Bronchial epithelial cell (primary cell): ENCODE results near the gene RTKN. TPM values are rescaled to one million over a fixed set of nuclear protein-coding genes. Genes with fewer than 3 reads are reported as not detected.

Experiments used
- DNase-seq: peaks from one replicate; pipeline ENCODE4 v3.0.0-alpha.2; 2010; ENCODE audit warnings: low read depth
- FAIRE-seq: peaks from 2 replicates; lab custom pipeline; 2011; peaks lifted over from hg19 to GRCh38; lab: Jason Lieb, UNC
- H3K27me3 ChIP-seq: 2 replicates; pipeline ENCODE4 v1.5.1; 2011; ENCODE audit warnings: low read length; ENCODE audit not compliant: control insufficient read depth, insufficient read depth
- H3K36me3 ChIP-seq: 2 replicates; pipeline ENCODE4 v1.5.1; 2011; ENCODE audit warnings: low read length; ENCODE audit not compliant: control insufficient read depth, insufficient read depth
- H3K4me3 ChIP-seq: 2 replicates; pipeline ENCODE4 v1.5.1; 2011; ENCODE audit warnings: mild to moderate bottlenecking, low read depth, low read length, control low read depth
- CTCF ChIP-seq: IDR thresholded peaks from 2 replicates; pipeline ENCODE4 v1.5.1; 2011; ENCODE audit warnings: mild to moderate bottlenecking, moderate library complexity, low read length, control low read depth, inconsistent platforms; ENCODE audit not compliant: insufficient read depth, severe bottlenecking
- total RNA-seq: library from RNA; depleted of rRNA; stranded (reverse); fragments of >200 nt; gene quantifications from 2 replicates; pipeline ENCODE4 v1.2.1, GENCODE V29; 2014

Gene RTKN
- total RNA-seq, 1 donor from 2014 or later = 22.1 TPM

GRCh38 chr2:74415762-74416395 is 25.9 kb downstream of the RTKN start:
- peak overlapping the region; percentile 18 for H3K4me3 ChIP-seq
- DNase-seq = no peak

GRCh38 chr2:74414881-74415761 is 26.6 kb downstream of the RTKN start:
- Histone ChIP-seq H3K27me3 (no peaks in the 10 kb centered on the region), H3K36me3 (no peaks in the 10 kb centered on the region), H3K4me3 (peak overlapping the region; percentile 26)
- no peak for DNase-seq
- peak; percentile 50 for TF ChIP-seq CTCF
- FAIRE-seq = no peak

More at GRCh38 chr2:74415762-74416395, 25.9 kb downstream of the RTKN start:
- no peak for FAIRE-seq
- Histone ChIP-seq H3K27me3 (no peaks in the 10 kb centered on the region), H3K36me3 (no peaks in the 10 kb centered on the region)
- no peak for TF ChIP-seq CTCF

GRCh38 chr2:74414441-74414840 is 27.3 kb downstream of the RTKN start:
- H3K36me3 ChIP-seq = no peaks in the 10 kb centered on the region
- no peak for FAIRE-seq
- H3K4me3 ChIP-seq = peak overlapping the region; percentile 26
- TF ChIP-seq CTCF = no peak
- no peak for DNase-seq
- H3K27me3 ChIP-seq = no peaks in the 10 kb centered on the region

GRCh38 chr2:74413001-74413698 is 28.6 kb downstream of the RTKN start:
- FAIRE-seq = no peak
- H3K36me3 ChIP-seq = no peaks in the 10 kb centered on the region
- TF ChIP-seq CTCF = no peak
- H3K4me3 ChIP-seq = no peak overlapping the region
- H3K27me3 ChIP-seq = no peaks in the 10 kb centered on the region
- no peak for DNase-seq

GRCh38 chr2:74407682-74408081 is 34.1 kb downstream of the RTKN start:
- no peak for DNase-seq
- no peak for FAIRE-seq
- no peak for TF ChIP-seq CTCF
- Histone ChIP-seq H3K4me3 (no peak overlapping the region), H3K36me3 (no peaks in the 10 kb centered on the region), H3K27me3 (no peaks in the 10 kb centered on the region)
